NCI-H146 treated with DMSO at 0.1 percent for 48 hours (cell line): ENCODE data around the gene CECR2.
"Not testable (repeated sequence)": the region's sequence is repeated elsewhere in the genome, so short reads cannot be mapped to it uniquely, and the experiment has no call there.

Source experiments
- DNase-seq: peaks from one replicate; lab custom pipeline; 2025; ENCODE audit not compliant: unreplicated experiment; lab: John Stamatoyannopoulos, UW

Gene CECR2

GRCh38 chr22:17501679-17502285 is 132.5 kb downstream of the CECR2 start:
- DNase-seq, result peak; percentile 30

- DNase-seq, result no peak
Observed at GRCh38 chr22:17508110-17508509, 138.8 kb downstream of the CECR2 start.

GRCh38 chr22:17512960-17513359 is 143.7 kb downstream of the CECR2 start:
- no peak for DNase-seq

GRCh38 chr22:17513612-17514011 is 144.4 kb downstream of the CECR2 start:
- no peak for DNase-seq

GRCh38 chr22:17514084-17514483 is 144.8 kb downstream of the CECR2 start:
- no peak for DNase-seq

GRCh38 chr22:17518406-17518805 is 149.1 kb downstream of the CECR2 start:
- DNase-seq, result no peak

- not testable (repeated sequence) for DNase-seq
Observed at GRCh38 chr22:17521971-17522370, 152.7 kb downstream of the CECR2 start.

GRCh38 chr22:17523925-17524324 is 154.7 kb downstream of the CECR2 start:
- DNase-seq, result no peak

- DNase-seq, result no peak
Observed at GRCh38 chr22:17536269-17536668, 167.0 kb downstream of the CECR2 start.

- DNase-seq, result no peak
Observed at GRCh38 chr22:17537155-17537554, 167.9 kb downstream of the CECR2 start.

GRCh38 chr22:17540481-17540880 is 171.2 kb downstream of the CECR2 start:
- DNase-seq, result no peak

- DNase-seq, result no peak
Observed at GRCh38 chr22:17541476-17541875, 172.2 kb downstream of the CECR2 start.

GRCh38 chr22:17542452-17542851 is 173.2 kb downstream of the CECR2 start:
- DNase-seq, result no peak

GRCh38 chr22:17548010-17548755 is 178.9 kb downstream of the CECR2 start:
- DNase-seq, result no peak

GRCh38 chr22:17548756-17549035 is 179.4 kb downstream of the CECR2 start:
- no peak for DNase-seq

- DNase-seq, result no peak
Observed at GRCh38 chr22:17549183-17549582, 179.9 kb downstream of the CECR2 start.

- no peak for DNase-seq
Observed at GRCh38 chr22:17549655-17550054, 180.4 kb downstream of the CECR2 start.

GRCh38 chr22:17552737-17553136 is 183.5 kb downstream of the CECR2 start:
- no peak for DNase-seq

GRCh38 chr22:17554814-17555213 is 185.6 kb downstream of the CECR2 start:
- DNase-seq, result no peak

GRCh38 chr22:17559188-17559587 is 189.9 kb downstream of the CECR2 start:
- DNase-seq, result no peak

GRCh38 chr22:17562906-17563870 is 193.9 kb downstream of the CECR2 start, which contains the start of gene SLC25A18:
Gene SLC25A18 (plus strand): TSS chr22:17563498. CDS start chr22:17579945, 16,447 bp downstream.
- no peak for DNase-seq

GRCh38 chr22:17563936-17564391 is 194.7 kb downstream of the CECR2 start:
- no peak for DNase-seq
